Fibroblast of pulmonary artery (primary cell): ENCODE results near the gene ZBED4.

Source experiments
- DNase-seq: peaks from one replicate; pipeline ENCODE4 v3.0.0-alpha.2; 2010; ENCODE audit warnings: low read depth
- H3K4me3 ChIP-seq: replicated peaks from 2 replicates; pipeline ENCODE4 v1.5.1; 2011; ENCODE audit warnings: low read depth, mild to moderate bottlenecking, control low read depth, low read length, moderate library complexity
- TF ChIP-seq, protein P1 (sequence below): IDR thresholded peaks from 2 replicates; pipeline ENCODE4 v1.5.1; 2011; ENCODE audit warnings: mild to moderate bottlenecking, control low read depth, low read length, inconsistent platforms; ENCODE audit errors: missing control alignments

Gene ZBED4

GRCh38 chr22:49845666-49846459 is 7.8 kb upstream of the ZBED4 start:
- H3K4me3 ChIP-seq: no peak overlapping the region
- TF ChIP-seq, protein P1, sequence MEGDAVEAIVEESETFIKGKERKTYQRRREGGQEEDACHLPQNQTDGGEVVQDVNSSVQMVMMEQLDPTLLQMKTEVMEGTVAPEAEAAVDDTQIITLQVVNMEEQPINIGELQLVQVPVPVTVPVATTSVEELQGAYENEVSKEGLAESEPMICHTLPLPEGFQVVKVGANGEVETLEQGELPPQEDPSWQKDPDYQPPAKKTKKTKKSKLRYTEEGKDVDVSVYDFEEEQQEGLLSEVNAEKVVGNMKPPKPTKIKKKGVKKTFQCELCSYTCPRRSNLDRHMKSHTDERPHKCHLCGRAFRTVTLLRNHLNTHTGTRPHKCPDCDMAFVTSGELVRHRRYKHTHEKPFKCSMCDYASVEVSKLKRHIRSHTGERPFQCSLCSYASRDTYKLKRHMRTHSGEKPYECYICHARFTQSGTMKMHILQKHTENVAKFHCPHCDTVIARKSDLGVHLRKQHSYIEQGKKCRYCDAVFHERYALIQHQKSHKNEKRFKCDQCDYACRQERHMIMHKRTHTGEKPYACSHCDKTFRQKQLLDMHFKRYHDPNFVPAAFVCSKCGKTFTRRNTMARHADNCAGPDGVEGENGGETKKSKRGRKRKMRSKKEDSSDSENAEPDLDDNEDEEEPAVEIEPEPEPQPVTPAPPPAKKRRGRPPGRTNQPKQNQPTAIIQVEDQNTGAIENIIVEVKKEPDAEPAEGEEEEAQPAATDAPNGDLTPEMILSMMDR: no peak

DNA sequence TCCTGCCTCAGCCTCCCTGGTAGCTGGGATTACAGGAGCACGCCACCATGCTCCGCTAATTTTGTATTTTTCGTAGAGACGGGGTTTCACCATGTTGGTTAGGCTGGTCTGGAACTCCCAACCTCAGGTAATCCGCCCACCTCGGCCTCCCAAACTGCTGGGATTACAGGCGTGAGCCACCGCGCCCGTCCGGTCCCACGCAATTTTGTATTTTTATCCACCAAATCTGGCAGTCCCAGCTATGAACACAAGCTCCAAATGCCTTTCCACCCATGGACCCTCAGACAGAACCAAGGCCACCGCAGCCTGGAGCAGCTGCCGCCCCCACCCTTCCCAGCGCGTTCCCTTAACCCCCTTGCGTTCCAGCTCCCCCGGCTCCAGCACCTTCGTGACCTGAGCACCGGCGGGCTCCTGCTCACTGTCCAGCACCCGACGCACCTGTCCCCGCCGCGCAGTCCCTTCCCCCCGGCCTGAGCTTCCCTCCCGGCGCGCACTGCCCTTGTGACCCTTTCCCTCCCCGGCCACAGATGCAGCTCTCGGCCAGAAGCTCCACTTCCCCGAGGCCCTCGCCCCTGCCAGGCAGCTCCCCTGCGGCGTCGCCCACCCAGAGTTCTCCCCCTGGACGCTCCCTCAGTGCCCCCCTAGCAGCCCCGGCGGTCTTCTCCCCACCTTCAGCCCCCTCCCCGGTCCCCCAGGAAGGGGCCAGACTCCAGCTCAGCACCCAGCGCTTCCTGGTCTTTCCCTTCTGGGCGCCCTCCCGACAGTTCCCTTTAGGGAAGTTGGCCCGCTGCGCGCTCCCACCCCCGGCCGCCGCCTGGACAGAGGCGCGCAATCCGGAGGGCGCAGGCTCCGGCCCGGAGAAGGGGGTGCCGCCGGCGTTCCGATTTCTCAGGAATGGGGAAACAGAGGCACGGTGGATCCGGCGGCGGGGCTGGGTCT is 5.6 kb upstream of the ZBED4 start:
- no peak overlapping the region for H3K4me3 ChIP-seq
- TF ChIP-seq, protein P1: no peak
- no peak for DNase-seq

More at GRCh38 chr22:49845666-49846459, 7.8 kb upstream of the ZBED4 start:
- no peak for DNase-seq

- TF ChIP-seq, protein P1: no peak
- no peak overlapping the region for H3K4me3 ChIP-seq
Observed at GRCh38 chr22:49848690-49849160, 4.9 kb upstream of the ZBED4 start.

DNA sequence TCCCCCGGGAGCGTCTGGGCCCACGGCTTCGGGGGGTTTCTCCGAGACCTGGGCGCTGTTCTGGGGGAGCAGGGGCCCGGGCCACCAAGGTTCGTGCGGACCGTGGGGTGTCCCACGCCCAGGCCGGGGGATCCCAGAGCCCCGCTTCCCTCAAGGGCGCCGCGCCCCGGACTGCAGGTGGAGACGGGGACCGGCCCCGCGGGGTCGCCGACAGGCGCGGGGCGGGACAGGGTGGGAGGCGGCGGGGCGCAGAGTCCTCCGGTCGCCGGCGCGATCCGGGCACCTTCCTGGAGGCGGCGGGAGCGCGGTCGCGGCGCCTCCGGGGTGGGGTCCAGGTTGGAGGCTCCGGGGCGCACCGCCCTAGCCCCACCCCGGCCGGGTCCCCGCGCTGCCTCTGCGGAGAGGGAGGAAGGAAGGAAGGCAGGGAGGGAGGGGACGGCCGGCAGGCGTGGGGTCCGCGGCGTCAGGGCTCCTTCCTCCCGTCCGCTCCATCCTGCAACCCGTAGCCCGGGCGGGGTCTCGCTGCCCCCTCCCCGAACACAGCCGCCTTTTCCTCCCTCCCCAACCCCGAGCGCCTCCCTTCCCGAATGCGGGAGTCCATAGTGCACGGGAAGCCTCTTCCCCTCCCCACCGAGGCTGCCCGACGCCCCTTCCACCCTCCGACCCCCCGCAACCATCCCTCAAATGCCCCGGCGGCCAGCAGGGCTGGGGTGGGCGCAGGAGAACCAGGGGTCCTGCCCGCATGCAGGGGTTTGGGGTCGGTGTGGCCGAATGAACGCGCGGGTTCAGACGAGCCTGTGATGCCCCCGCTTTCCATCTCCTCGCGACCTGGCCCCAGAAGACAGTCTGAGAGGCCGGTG is 4.3 kb upstream of the ZBED4 start:
- no peak overlapping the region for H3K4me3 ChIP-seq
- DNase-seq: no peak
- TF ChIP-seq, protein P1: no peak

More at GRCh38 chr22:49848690-49849160, 4.9 kb upstream of the ZBED4 start:
- no peak for DNase-seq

DNA sequence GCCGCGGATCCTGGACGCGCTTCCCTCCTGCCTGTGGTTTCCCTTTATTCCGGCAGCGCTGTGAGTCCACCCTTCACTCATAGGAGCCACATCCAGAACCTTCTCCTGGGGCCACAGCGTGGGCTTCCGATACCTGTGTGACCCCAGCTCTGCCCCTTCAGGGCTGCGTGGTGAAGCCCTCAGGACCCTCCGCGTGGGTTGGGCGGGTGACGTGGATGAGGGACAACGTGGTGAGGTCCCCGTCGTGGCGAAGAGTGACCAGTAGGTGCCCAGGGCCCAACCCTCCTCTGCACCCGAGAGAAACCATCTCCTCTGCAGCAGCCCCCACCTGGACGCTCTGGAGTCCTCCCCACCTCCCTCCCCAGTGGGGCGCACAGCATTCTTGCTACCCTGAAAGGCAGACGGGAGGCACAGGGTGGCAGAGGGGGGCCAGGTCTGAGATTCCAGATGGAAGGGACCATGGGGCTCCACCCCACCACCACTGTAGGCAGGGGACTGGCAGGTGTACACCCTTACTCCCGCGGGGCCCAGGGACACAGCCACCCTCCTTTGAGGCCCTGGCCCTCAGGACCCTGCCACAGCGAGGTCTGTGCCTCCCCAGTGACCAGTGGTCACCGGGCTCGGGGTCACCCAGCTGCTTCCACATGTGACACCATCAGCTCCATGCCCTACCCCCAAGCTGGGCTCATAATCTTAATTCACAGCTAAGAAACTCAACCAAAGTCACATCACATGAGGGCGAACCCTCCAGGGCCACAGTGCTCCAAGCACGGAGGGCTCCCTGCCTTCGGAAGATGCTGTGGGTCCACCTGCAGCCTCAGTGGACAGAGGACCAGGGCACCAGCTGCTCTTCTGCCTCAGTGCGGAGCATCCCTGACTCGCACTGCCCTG is 3.4 kb upstream of the ZBED4 start:
- TF ChIP-seq, protein P1: no peak
- no peak overlapping the region for H3K4me3 ChIP-seq
- DNase-seq: no peak
